PC-9 (cell line): ENCODE results near the gene ROM1. TPM values are rescaled to one million over a fixed set of nuclear protein-coding genes. Genes with fewer than 3 reads are reported as not detected.
A peak's percentile ranks its signal among the peaks of the same experiment; 100 is the strongest.
"Not testable (repeated sequence)": the region's sequence is repeated elsewhere in the genome, so short reads cannot be mapped to it uniquely, and the experiment has no call there.

ENCODE experiments used
- BruUV-seq: library from RNA; stranded (reverse); fragments of 400-500 nt; replicated peaks from 2 replicates; lab custom pipeline; 2021; lab: Mats Ljungman, UMichigan
- CTCF ChIA-PET: fragments of 300-600 bp; sonication (Branson Sonifier 250); formaldehyde crosslinking; loops from one replicate; lab custom pipeline; 2022; ENCODE audit warnings: antibody characterized with exemption; lab: Charles Lee
- POLR2A ChIA-PET: fragments of 300-600 bp; sonication (Branson Sonifier 250); formaldehyde crosslinking; loops from one replicate; lab custom pipeline; 2022; ENCODE audit warnings: antibody characterized with exemption; ENCODE audit not compliant: unreplicated experiment; lab: Charles Lee
- DNase-seq, 2 experiments: peaks; one replicate each; pipeline versions ENCODE4 v3.0.0 to v3.0.0-alpha.2; 2015 to 2022; ENCODE audit warnings: mixed read lengths in 1 of 2
- H2AFZ ChIP-seq: fragments of 200-600 bp; sonication (generic); 2 replicates; pipeline ENCODE4 v1.8.1; 2017; ENCODE audit warnings: antibody characterized with exemption
- H3F3A ChIP-seq: fragments of 200-600 bp; sonication (generic); 2 replicates; pipeline ENCODE4 v1.8.1; 2017; ENCODE audit warnings: antibody characterized with exemption, mild to moderate bottlenecking, low read depth; ENCODE audit not compliant: insufficient read depth
- H3K27ac ChIP-seq: fragments of 200-600 bp; sonication (generic); 2 replicates; pipeline ENCODE4 v1.6.1; 2016; ENCODE audit warnings: mixed run types
- H3K27me3 ChIP-seq: fragments of 200-600 bp; sonication (generic); 2 replicates; pipeline ENCODE4 v1.6.1; 2016; ENCODE audit warnings: low read depth, mixed run types; ENCODE audit not compliant: insufficient read depth
- H3K36me3 ChIP-seq: fragments of 200-600 bp; sonication (generic); 2 replicates; pipeline ENCODE4 v1.6.1; 2016; ENCODE audit warnings: low read depth, mixed run types
- H3K4me1 ChIP-seq: fragments of 200-600 bp; sonication (generic); replicated peaks from 2 replicates; pipeline ENCODE4 v1.6.1; 2016; ENCODE audit warnings: mixed run types; ENCODE audit not compliant: insufficient read depth
- H3K4me2 ChIP-seq: fragments of 200-600 bp; sonication (generic); 2 replicates; pipeline ENCODE4 v1.6.1; 2017; ENCODE audit warnings: mixed run types
- H3K4me3 ChIP-seq: fragments of 200-600 bp; sonication (generic); 2 replicates; pipeline ENCODE4 v1.6.1; 2016; ENCODE audit warnings: mixed run types
- H3K79me2 ChIP-seq: fragments of 200-600 bp; sonication (generic); 2 replicates; pipeline ENCODE4 v1.6.1; 2017; ENCODE audit warnings: low read depth, mixed run types
- H3K9me2 ChIP-seq: fragments of 200-600 bp; sonication (generic); 2 replicates; pipeline ENCODE4 v1.8.1; 2017; ENCODE audit warnings: mild to moderate bottlenecking; ENCODE audit not compliant: insufficient read depth
- H3K9me3 ChIP-seq: fragments of 200-600 bp; sonication (generic); 2 replicates; pipeline ENCODE4 v1.8.1; 2016; ENCODE audit warnings: low read depth; ENCODE audit not compliant: insufficient read depth
- H4K20me1 ChIP-seq: fragments of 200-600 bp; sonication (generic); 2 replicates; pipeline ENCODE4 v1.8.1; 2017; ENCODE audit not compliant: insufficient read depth
- CTCF ChIP-seq: fragments of 200-600 bp; sonication (generic); conservative IDR thresholded peaks from 2 replicates; pipeline ENCODE4 v1.6.1; 2017; ENCODE audit warnings: mixed run types, antibody characterized with exemption, mild to moderate bottlenecking, moderate library complexity
- EZH2 ChIP-seq: fragments of 200-600 bp; sonication (generic); IDR thresholded peaks from 2 replicates; pipeline ENCODE4 v1.8.0; 2017; ENCODE audit warnings: antibody characterized with exemption, low read depth
- intact Hi-C: fragments of 100-400 bp; cut with micrococcal nuclease; formaldehyde crosslinking; loops from one replicate; pipeline ENCODE4 v1.10.0; 2022; ENCODE audit not compliant: unreplicated experiment
- total RNA-seq: library from RNA; stranded (reverse); gene quantifications from 2 replicates; pipeline ENCODE4 v1.2.3, GENCODE V29; 2021

ROM1 gene
- total RNA-seq, 1 experiment from 2014 or later, result 6.2 TPM

DNA sequence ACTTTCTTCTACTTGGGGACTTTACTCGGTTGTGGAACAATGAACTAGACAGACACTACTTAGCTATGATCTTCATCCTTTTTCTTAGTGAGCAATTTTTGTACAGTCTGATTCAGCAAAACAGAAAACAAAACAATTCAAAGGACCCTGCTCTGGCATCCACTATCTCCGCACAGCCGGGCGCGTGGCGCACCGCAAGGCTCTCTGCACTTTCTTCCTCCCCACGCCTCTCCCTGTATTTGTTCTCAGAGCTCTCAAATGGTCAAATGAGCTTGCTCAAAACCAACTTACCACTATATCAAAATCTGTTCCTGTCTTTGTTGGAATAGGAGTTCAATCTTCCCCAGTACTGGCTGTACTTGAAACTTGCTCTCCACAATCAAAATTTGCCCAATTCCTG is 46.8 kb upstream of the ROM1 start:
- TF ChIP-seq EZH2 (no peak), CTCF (no peak)
- Histone ChIP-seq H3F3A (peaks cover 99% of the 10 kb centered on the region), H3K4me3 (no peak overlapping the region), H3K27ac (peak overlapping the region; percentile 36; the same call in 1 of the 2 replicates), H3K9me3 (no peaks in the 10 kb centered on the region), H3K9me2 (no peaks in the 10 kb centered on the region), H4K20me1 (peaks cover 91% of the 10 kb centered on the region), H3K79me2 (peaks cover 88% of the 10 kb centered on the region), H3K36me3 (peaks cover 71% of the 10 kb centered on the region), H3K27me3 (no peaks in the 10 kb centered on the region), H2AFZ (no peak overlapping the region), H3K4me2 (no peak overlapping the region), H3K4me1 (peaks cover 48% of the 10 kb centered on the region)
- ChIA-PET CTCF (interaction anchor here (0.6 to 1.3 kb wide), 2 partner anchors 70 to 172 kb away, joined by 4 to 13 read pairs; no protein-coding TSS in a partner anchor), POLR2A (no interaction called here)
- BruUV-seq, result no TSS peak
- intact Hi-C loops, result no loop called here
- no peak for DNase-seq

GRCh38 chr11:62567018-62567633 is 45.9 kb upstream of the ROM1 start:
- TF ChIP-seq EZH2, result no peak

DNA sequence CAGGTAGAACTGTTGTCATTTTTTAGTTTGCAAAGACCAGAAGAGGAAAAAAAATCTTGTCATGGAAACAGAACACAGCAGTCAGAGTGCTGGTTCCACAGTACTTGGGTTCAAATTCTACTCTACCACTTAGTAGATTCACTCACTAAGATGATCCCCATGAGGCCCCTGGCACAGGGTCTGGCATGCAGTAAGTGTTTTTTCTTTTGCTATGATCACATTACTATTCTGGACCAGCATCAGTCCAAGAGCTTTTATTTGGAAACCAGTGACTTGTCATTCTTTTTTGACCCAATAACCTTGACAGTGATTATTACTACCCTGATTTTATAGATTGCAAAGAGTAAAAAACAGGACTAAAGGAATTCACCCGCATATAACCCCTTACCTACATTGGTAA is 43.4 kb upstream of the ROM1 start:
- CTCF ChIA-PET, result interaction anchor here (1.9 kb wide), 1 partner anchor 9 kb away, joined by 5 read pairs; no protein-coding TSS in a partner anchor
- H3K4me2 ChIP-seq, result no peak overlapping the region
- POLR2A ChIA-PET, result interaction anchor here (0.6 to 0.9 kb wide), 2 partner anchors 23 to 25 kb away, joined by 3 to 36 read pairs; no protein-coding TSS in a partner anchor

More at GRCh38 chr11:62567018-62567633, 45.9 kb upstream of the ROM1 start:
- Histone ChIP-seq H3K79me2 (peaks cover 92% of the 10 kb centered on the region), H3K4me2 (no peak overlapping the region), H3K27me3 (no peaks in the 10 kb centered on the region), H3K9me3 (no peaks in the 10 kb centered on the region), H3K36me3 (peaks cover 80% of the 10 kb centered on the region), H3F3A (peaks cover 99% of the 10 kb centered on the region), H3K9me2 (no peaks in the 10 kb centered on the region), H3K27ac (no peak overlapping the region), H3K4me1 (peaks cover 48% of the 10 kb centered on the region), H2AFZ (no peak overlapping the region), H4K20me1 (peaks cover 94% of the 10 kb centered on the region), H3K4me3 (no peak overlapping the region)
- CTCF ChIA-PET, result no interaction called here
- POLR2A ChIA-PET, result no interaction called here
- intact Hi-C loops, result no loop called here
- DNase-seq, result no peak
- no TSS peak for BruUV-seq

DNA sequence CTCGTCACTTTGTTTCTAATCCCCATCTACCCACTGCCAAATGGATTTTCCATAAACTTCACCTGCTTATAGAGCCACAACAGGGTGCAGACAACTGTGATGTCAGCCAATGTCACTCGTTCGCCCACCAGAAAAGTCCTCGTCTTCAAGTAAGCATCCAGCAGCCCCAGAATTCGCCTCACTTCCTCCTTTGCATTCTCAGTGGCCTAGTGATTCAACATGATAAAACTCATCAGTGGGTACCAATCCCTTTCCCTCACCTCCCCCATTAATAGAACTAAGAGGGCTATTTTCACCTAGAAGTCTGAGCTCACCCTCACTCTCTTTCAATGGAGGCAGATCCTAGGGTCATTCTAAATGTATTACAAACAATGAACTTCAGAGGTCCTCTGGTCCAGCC is 42.2 kb upstream of the ROM1 start:
- not testable (repeated sequence) for DNase-seq
- Histone ChIP-seq H3K4me2 (peak overlapping the region; percentile 93; the same call in 1 of the 2 replicates), H3K36me3 (peaks cover 67% of the 10 kb centered on the region)

More for the DNA sequence above, 43.4 kb upstream of the ROM1 start:
- peaks cover 81% of the 10 kb centered on the region for H4K20me1 ChIP-seq
- no TSS peak for BruUV-seq
- intact Hi-C loops, result loop anchor here (5.0 kb wide), 1 partner anchor 43 kb away; the partner anchor contains the start of genes EML3 and ROM1
- peaks cover 95% of the 10 kb centered on the region for H3K79me2 ChIP-seq
- H3K4me3 ChIP-seq, result no peak overlapping the region
- peaks cover 79% of the 10 kb centered on the region for H3K36me3 ChIP-seq
- no peak overlapping the region for H2AFZ ChIP-seq
- H3K4me1 ChIP-seq, result peaks cover 45% of the 10 kb centered on the region
- peaks cover 94% of the 10 kb centered on the region for H3F3A ChIP-seq
- no peaks in the 10 kb centered on the region for H3K27me3 ChIP-seq
- H3K27ac ChIP-seq, result peak overlapping the region; percentile 2; the same call in 1 of the 2 replicates
- DNase-seq, result no peak
- no peaks in the 10 kb centered on the region for H3K9me3 ChIP-seq
- no peaks in the 10 kb centered on the region for H3K9me2 ChIP-seq
- TF ChIP-seq EZH2 (no peak), CTCF (no peak)

GRCh38 chr11:62571493-62571892 is 41.6 kb upstream of the ROM1 start:
- H3K27me3 ChIP-seq, DNase-seq, POLR2A ChIA-PET, H3K9me3 ChIP-seq, H3K9me2 ChIP-seq, H2AFZ ChIP-seq, BruUV-seq: not testable (repeated sequence)
- Histone ChIP-seq H3K4me3 (peak overlapping the region; percentile 92; the same call in 1 of the 2 replicates), H3K36me3 (peaks cover 61% of the 10 kb centered on the region), H3K27ac (peak overlapping the region; percentile 86), H4K20me1 (peaks cover 62% of the 10 kb centered on the region), H3F3A (peaks cover 77% of the 10 kb centered on the region), H3K4me1 (peaks cover 41% of the 10 kb centered on the region), H3K79me2 (peaks cover 87% of the 10 kb centered on the region), H3K4me2 (peak overlapping the region; percentile 93)
- intact Hi-C loops, result loop anchor here (5.0 kb wide), 1 partner anchor 41 kb away; the partner anchor contains the start of genes EML3 and ROM1
- CTCF ChIA-PET, result interaction anchor here (1.9 kb wide), 1 partner anchor 11 kb away, joined by 5 read pairs; no protein-coding TSS in a partner anchor

More for the DNA sequence above, 42.2 kb upstream of the ROM1 start:
- Histone ChIP-seq H3F3A (peaks cover 81% of the 10 kb centered on the region), H4K20me1 (peaks cover 68% of the 10 kb centered on the region), H3K4me1 (peaks cover 47% of the 10 kb centered on the region), H3K79me2 (peaks cover 93% of the 10 kb centered on the region), H3K27ac (0 out of 2 replicates have a peak overlapping the region, but pooled peaks have one; percentile 86)
- POLR2A ChIA-PET, H3K4me3 ChIP-seq, H3K9me2 ChIP-seq, H3K9me3 ChIP-seq, BruUV-seq, H2AFZ ChIP-seq, H3K27me3 ChIP-seq: not testable (repeated sequence)
- intact Hi-C loops, result loop anchor here (5.0 kb wide), 1 partner anchor 41 kb away; the partner anchor contains the start of genes EML3 and ROM1
- CTCF ChIA-PET, result interaction anchor here (1.9 kb wide), 1 partner anchor 10 kb away, joined by 5 read pairs; no protein-coding TSS in a partner anchor
